Ascending aorta (tissue), 2 donors: Measurements from ENCODE around the gene CD6. TPM values are rescaled to one million over a fixed set of nuclear protein-coding genes. Genes with fewer than 3 reads are reported as not detected.

Experiments used
- DNase-seq, 2 donors: peaks; one replicate each; pipeline ENCODE4 v3.0.0-alpha.2; 2019; ENCODE audit warnings: low spot score in 2 of 2
- H3K27ac ChIP-seq, 2 donors: fragments of 200-600 bp; sonication (generic); one replicate each; pipeline ENCODE4 v1.5.1; 2016 to 2017; ENCODE audit warnings: mild to moderate bottlenecking in 1 of 2
- H3K27me3 ChIP-seq: fragments of 200-600 bp; sonication (generic); one replicate; pipeline ENCODE4 v1.5.1; 2017
- H3K36me3 ChIP-seq, 2 donors: fragments of 200-600 bp; sonication (generic); one replicate each; pipeline ENCODE4 v1.5.1; 2016
- H3K4me1 ChIP-seq, 2 donors: fragments of 200-600 bp; sonication (generic); one replicate each; pipeline ENCODE4 v1.5.1; 2016 to 2017; ENCODE audit warnings: mild to moderate bottlenecking in 1 of 2
- H3K4me3 ChIP-seq, 2 donors: fragments of 200-600 bp; sonication (generic); one replicate each; pipeline ENCODE4 v1.5.1; 2016 to 2017; ENCODE audit warnings: mild to moderate bottlenecking in 1 of 2
- H3K9me3 ChIP-seq, 2 donors: fragments of 200-600 bp; sonication (generic); one replicate each; pipeline ENCODE4 v1.5.1; 2016
- intact Hi-C: fragments of 100-400 bp; cut with DNase I; formaldehyde crosslinking; loops from one replicate; pipeline ENCODE4 v1.15.1; 2023
- total RNA-seq: library from RNA; depleted of rRNA; stranded (reverse); fragments of >200 nt; gene quantifications from one replicate; pipeline ENCODE4 v1.1.0, GENCODE V29; 2016
- TF ChIP-seq, protein P1 (sequence below), 3 experiments: fragments of 200-600 bp in 2 of 3; fragments of 450-650 bp in 1 of 3; sonication (generic) in 2 of 3; IDR thresholded peaks; one replicate each; pipeline ENCODE4 v1.5.1; 2016 to 2019; ENCODE audit warnings: antibody characterized with exemption in 3 of 3, mild to moderate bottlenecking in 1 of 3, moderate library complexity in 1 of 3

CD6 gene
- total RNA-seq, 1 donor from 2014 or later, result not detected

DNA sequence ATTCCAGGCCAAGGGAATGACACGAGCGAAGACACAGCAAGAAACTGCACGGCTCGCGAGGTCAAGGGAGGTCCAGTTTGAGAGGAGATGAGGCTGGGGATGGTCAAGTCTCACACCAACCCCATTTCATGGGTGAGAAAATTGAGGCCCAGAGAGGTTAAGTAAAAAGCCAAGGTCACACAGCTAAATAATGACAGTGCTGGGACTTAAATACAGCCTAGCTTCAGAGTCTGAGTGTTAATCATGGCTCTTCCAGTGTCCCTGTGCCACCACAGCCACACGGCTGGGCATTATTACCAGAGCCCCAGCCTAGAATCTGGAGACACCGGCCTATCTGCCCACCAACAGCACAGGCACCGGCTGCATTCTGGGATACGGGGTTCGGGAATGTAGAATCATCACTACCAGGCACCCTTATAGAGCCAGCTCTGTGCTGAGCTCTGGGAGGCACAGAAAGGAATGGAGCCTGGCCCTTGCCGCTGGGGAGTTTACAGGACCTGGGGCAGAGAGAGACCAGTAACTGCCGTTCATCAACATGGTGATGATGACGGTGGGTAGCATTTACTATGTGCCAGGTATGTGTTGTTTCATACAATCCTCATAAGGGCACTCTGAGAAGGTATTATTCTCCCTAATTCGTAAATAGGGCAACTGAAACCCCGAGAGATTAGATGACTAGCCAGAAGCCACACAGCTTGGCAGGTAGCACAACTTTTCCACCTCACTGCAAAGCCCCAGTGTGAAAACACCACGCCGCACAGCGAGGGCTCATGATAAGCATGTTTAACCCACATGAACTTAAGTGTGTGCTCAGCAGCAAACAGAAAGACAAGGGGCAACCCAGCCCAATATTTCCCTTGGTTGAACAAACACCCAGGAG is 51.8 kb downstream of the CD6 start:
- no peak for DNase-seq
- H3K27ac ChIP-seq, result no peak overlapping the region
- intact Hi-C loops, result no loop called here
- no peak overlapping the region for H3K4me3 ChIP-seq
- H3K4me1 ChIP-seq, result no peaks in the 10 kb centered on the region
- no peaks in the 10 kb centered on the region for H3K36me3 ChIP-seq
- H3K9me3 ChIP-seq, result no peaks in the 10 kb centered on the region
- no peaks in the 10 kb centered on the region for H3K27me3 ChIP-seq
- TF ChIP-seq, protein P1, sequence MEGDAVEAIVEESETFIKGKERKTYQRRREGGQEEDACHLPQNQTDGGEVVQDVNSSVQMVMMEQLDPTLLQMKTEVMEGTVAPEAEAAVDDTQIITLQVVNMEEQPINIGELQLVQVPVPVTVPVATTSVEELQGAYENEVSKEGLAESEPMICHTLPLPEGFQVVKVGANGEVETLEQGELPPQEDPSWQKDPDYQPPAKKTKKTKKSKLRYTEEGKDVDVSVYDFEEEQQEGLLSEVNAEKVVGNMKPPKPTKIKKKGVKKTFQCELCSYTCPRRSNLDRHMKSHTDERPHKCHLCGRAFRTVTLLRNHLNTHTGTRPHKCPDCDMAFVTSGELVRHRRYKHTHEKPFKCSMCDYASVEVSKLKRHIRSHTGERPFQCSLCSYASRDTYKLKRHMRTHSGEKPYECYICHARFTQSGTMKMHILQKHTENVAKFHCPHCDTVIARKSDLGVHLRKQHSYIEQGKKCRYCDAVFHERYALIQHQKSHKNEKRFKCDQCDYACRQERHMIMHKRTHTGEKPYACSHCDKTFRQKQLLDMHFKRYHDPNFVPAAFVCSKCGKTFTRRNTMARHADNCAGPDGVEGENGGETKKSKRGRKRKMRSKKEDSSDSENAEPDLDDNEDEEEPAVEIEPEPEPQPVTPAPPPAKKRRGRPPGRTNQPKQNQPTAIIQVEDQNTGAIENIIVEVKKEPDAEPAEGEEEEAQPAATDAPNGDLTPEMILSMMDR (IDR thresholded peaks at IDR 0.05), result no peak

DNA sequence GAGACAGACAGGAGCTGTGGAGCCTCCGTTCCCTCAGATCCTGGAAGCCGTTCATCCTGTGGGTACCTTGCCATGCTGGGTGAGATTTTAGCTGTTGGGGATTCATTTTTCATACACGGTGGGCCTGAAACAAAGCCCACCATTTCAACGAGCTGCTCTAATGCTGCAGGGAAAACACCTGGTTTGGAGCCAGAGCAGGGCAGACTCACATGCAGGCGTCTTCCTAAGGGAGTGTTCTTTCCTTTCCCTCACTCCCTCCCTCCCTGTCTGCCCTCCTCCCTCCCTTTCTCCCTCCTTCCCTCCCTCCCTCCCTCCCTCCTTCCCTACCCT is 52.5 kb downstream of the CD6 start:
- DNase-seq, result no peak
- no peaks in the 10 kb centered on the region for H3K9me3 ChIP-seq
- no peak overlapping the region for H3K27ac ChIP-seq
- intact Hi-C loops, result no loop called here
- no peaks in the 10 kb centered on the region for H3K36me3 ChIP-seq
- H3K4me3 ChIP-seq, result no peak overlapping the region
- no peaks in the 10 kb centered on the region for H3K27me3 ChIP-seq
- H3K4me1 ChIP-seq, result no peaks in the 10 kb centered on the region
- TF ChIP-seq, protein P1 (IDR thresholded peaks at IDR 0.05), result no peak

DNA sequence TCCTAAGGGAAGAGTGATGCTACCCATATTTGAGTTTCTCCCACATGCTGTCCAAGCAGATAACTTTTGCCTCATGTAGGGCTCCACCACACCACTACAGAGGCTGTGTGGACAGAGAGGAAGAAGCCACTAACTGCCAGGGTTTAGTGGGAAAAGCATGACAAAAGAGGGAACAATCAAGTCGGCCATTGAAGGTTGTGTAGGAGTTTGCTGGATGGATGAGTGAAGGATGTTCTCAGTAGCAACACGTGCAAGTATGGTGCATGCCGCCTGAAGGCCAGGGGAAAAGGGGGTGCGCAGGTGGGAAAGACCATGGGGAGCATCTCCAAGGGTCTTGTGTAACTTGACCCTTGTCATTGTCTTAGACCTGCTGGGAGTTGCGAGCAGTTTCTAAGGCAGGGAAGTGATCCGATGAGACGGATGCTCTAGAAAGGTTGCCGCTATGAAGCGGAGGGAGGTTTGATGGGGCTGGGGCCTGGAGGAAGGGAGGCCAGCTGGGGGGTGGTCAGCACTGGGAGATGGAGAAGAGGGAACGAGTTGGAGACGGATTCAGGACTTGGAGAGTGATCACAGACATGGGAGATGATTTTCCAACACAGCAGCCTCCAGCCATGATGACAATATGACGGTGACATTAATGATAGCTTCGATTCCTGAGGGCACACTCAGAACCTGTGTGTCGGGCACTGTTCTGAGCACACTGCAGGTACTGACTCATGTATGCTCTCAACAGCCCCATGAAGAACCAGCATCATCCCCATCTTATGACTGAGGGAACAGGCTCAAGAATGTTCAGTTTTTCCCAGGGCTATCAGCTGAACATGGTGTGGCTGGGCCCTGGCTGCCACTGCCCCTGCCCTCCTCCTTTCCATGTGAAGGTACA is 53.7 kb downstream of the CD6 start:
- intact Hi-C loops, result no loop called here
- no peak for DNase-seq
- Histone ChIP-seq H3K27ac (no peak overlapping the region), H3K9me3 (no peaks in the 10 kb centered on the region), H3K4me1 (no peaks in the 10 kb centered on the region), H3K36me3 (no peaks in the 10 kb centered on the region), H3K27me3 (no peaks in the 10 kb centered on the region), H3K4me3 (no peak overlapping the region)
- TF ChIP-seq, protein P1 (IDR thresholded peaks at IDR 0.05), result no peak

DNA sequence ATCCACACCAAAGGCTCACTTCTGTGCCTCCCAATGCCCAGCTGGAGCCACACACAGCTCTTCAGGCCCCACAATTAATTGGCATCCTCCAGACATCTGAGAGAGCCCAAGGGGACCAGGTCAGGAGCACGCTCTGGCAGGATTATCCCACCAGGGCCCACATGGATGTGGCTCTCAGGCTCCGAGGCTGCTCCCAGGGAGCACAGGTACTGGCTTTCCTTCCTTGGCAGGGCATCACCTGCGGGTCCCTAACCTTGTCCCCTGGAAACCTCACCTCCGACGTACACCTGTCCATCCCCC is 54.3 kb downstream of the CD6 start:
- Histone ChIP-seq H3K27me3 (no peaks in the 10 kb centered on the region), H3K36me3 (no peaks in the 10 kb centered on the region), H3K4me3 (no peak overlapping the region), H3K27ac (no peak overlapping the region), H3K9me3 (no peaks in the 10 kb centered on the region), H3K4me1 (no peaks in the 10 kb centered on the region)
- intact Hi-C loops, result no loop called here
- no peak for DNase-seq
- TF ChIP-seq, protein P1 (IDR thresholded peaks at IDR 0.05), result no peak

DNA sequence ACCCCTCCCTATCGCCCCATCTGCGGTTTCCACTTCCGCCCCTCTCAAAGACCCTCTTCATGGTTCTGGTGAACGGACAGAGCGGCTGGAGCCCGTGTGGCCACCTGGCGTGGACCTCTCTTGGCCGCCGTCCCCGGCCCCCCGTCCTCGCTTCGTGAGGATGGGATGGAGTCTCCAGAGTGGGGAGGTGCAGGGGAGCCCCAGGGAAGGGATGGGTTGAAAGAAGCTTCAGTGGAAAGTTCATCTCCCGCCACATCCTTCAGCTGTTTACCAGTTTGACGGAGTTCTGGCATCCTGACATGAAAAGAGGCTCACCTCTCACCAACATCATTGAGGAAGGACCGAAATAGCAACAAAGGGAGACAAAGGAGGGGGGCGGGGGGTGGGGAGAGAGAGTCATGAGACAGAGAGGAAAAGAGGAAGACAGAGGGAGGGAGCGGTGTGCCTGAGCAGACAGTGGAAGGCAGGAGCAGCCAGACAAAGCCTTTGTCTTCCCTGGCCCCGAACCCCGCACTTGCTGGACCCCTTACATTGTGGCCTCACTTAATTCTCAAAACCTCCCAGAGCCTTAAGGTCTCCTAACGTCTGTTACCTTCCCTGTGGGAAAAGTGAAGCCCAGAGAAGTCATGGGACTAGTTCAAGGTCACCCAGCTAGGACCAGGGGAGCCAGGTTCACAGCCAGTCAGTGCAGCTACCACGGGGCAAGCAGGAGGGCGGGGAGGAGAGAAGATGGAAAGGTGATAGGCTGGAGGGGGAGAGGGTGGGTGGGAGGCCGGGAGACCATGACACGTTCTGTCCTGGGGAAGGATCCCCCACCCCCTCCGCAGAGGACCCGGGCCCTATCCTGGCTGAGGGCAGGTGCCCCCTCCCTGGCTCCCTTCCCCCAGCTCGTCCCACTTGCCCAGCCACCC is 54.9 kb downstream of the CD6 start:
- no peak for DNase-seq
- H3K36me3 ChIP-seq, result no peaks in the 10 kb centered on the region
- intact Hi-C loops, result no loop called here

More for the DNA sequence above, 54.9 kb downstream of the CD6 start:
- TF ChIP-seq, protein P1 (IDR thresholded peaks at IDR 0.05), result no peak
- Histone ChIP-seq H3K27me3 (no peaks in the 10 kb centered on the region), H3K9me3 (no peaks in the 10 kb centered on the region), H3K4me3 (no peak overlapping the region), H3K4me1 (no peaks in the 10 kb centered on the region), H3K27ac (no peak overlapping the region)
